GM18517 (cell line): ENCODE data around the gene TENM4.

ENCODE experiments used
- ATAC-seq: cut with Tn5 transposase; IDR thresholded peaks from one replicate; pipeline ENCODE4 v1.9.1; 2021; ENCODE audit warnings: mild to moderate bottlenecking, moderate library complexity; ENCODE audit not compliant: unreplicated experiment

The TENM4 gene

DNA sequence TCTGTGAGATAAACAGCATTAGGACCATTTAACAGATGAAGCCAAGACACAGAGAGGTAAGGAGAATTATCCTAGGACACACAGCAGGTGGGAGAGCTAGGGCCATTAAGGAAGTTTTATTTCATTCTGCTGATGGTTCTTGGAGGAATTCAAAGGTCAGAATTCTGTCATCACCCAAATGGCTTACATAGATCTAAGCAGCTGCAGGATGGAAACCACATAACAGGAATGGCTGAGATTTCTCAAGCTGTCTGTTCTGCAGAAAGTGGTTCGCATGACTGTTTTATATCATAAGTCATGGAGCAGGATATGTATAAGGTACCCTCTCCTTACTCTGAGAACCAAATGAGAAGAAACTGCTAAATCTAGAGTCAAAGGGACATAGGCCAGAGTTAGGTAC lies 702.9 kb downstream of the TENM4 start:
- ATAC-seq: no peak

DNA sequence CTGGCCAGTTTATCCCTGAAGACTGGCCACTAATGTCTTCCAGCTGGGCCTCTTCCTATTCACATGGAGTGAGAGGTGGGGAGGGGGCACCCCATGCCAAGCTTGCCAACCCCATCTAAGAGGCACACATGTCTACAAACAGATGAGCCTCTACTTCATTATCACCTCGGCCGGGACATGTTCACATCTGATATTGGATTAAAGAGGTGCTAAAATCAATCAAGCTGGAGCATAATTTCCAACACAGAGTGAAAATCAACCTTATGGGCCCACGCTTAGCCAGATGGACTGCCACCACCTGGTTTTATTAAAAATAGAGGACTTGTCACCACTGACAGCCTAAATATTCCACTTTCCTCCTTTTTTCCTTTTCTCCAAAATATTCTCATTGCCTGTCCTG lies 703.5 kb downstream of the TENM4 start:
- ATAC-seq: no peak

DNA sequence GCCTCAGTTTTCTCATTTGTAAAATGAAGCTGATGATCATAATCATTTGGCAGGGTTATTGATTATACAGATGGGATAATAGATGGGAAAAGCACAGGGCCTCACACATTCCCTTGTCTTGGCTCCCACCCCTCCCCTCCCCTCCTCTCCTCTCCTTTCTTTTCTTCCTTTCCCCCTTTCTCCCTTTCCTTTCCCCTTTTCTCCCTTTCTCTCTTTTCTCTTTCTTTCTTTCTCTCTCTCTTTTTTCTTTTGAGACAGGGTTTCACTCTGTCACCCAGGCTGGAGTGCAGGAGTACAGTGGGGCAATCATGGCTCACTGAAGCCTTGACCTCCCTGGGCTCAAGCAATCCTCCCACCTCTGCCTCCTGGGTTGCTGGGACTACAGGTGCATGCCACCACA lies 705.1 kb downstream of the TENM4 start:
- no peak for ATAC-seq

DNA sequence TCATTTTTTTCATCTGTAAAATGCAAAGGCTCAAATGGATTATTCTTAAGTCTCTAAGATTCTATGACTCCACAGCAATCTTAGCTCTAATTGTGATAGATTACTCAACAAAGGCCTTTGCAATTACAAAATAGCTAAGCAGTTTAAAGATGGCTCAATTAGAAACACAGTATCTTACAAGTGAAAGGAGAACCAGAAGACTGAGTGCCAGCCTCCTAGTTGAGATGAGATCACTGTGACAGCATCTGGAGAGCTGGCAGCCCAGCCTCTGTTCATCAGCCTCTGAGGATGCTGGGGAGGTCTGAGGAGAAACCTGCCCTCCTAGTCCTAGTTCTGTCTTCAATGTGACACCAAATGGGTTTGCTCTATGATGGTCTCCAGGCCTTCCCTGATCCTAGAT lies 707.8 kb downstream of the TENM4 start:
- ATAC-seq: no peak

DNA sequence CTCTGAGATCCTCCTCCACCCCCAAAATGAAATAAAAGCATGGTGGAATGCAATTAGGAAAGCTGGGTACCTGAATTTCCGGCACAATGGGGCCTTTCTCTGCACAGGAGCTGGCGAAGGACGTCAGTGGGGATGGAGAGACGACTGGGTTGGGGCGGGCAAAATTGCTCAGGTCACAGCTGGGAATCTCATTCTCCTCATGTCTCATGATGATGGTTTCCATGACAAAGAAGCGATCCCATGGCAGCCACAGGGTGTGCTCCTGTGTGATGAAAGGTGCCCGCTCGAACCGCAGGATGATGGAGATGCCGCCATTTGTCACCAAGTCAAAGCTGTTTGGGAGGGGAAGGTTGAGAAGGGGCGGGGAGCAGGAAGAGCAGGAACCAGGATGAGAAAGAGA lies 708.6 kb downstream of the TENM4 start:
- ATAC-seq: no peak

DNA sequence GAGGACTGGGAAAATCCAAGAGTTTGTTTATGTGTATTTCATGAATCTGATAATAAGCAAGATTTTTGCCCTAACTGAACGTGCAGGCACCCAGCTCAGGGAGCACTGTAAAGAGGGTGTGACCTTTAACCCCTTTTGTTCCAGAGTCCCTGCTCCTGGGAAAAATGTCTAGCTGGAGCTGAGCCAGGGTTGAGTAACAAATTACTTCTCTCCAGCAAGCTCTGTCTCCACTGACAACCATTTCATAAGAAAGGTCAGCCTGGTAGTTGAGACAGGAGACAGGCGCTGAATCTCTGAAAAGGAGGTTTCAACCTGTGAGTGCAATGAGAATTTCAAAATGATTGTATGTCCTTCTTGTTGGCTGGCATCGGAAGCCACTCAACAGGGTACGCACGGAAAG lies 709.8 kb downstream of the TENM4 start:
- no peak for ATAC-seq

DNA sequence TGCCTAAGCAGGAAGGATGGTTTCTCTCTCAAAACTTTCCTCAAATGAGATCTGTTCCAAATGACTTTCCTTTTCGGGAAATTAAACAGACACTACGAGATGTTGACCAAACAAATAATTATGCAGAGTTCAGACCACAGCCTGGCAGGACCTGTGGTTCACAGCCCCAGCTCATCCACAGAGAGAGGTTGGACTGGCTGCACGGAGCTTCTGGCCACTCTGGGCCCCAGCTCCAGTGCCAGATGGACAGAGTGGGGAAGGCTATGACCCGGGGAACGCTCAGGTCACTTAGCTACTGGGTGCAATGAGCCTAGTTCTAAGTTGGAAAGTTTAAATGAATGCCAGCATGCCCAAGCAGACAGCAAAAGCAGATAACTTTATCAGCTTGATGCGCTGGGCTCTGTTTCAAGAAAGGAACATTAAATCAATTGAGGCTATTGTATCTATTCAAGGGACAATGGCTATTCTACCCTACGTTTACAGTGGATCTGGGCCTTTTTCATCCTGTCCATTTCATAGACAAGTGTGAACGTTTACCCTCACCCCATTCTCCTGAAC lies 710.5 kb downstream of the TENM4 start:
- no peak for ATAC-seq

DNA sequence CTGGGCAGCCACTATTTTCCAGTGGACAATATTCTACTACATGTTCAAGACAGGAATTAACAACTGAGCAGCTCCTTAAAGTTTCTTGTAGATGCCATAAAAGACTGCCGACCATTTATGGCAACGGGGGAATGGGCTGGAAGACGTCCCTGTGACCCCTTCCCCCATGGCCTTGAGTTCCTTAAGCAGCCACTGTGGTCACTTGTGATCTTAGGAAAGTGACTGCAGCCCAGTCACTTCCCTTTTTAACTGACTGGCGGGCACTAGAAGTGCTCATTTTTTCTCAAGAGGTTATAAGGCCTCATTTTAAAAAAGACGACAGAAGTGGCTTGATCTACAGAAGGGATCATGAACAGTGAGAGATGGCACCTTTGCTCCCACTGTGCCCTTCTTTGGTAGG lies 713.0 kb downstream of the TENM4 start:
- no peak for ATAC-seq

DNA sequence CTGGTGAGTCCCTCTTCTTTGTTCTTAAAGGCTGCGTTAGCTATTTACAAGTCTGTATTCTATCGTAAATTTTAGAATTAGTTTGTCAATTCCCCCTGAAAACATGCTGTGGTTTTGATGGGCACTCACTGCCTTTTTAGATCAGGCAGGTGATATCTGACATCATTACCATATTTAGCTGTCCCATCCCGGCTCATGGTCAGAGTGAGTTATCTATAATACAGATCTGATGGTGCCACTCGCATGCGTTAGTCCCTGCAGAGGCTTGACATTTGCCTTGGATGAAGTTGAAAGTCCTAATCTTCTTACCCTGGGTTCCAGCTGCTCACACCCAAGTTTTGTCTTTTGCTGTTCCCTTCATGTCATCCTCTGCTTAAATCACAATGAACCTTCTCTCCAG lies 715.6 kb downstream of the TENM4 start:
- no peak for ATAC-seq

DNA sequence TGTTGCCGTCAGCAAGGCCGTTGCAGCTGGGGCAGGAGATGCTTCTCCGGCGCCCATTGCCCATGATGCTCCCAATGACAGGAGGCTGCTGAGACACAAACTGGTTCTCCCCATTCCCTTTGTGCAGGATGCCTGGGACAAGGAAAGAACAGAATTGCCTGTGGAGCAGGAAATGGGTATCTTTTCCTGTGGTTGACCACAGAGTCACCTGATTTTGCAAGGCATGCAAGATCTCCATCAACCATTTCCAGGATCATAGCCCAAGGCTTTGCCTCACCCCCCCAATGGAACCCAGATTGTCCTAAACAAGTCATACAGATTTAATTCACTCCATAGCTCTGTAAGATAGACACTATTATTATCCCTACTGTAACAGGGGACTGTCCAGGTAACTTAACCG lies 718.0 kb downstream of the TENM4 start:
- ATAC-seq: no peak

DNA sequence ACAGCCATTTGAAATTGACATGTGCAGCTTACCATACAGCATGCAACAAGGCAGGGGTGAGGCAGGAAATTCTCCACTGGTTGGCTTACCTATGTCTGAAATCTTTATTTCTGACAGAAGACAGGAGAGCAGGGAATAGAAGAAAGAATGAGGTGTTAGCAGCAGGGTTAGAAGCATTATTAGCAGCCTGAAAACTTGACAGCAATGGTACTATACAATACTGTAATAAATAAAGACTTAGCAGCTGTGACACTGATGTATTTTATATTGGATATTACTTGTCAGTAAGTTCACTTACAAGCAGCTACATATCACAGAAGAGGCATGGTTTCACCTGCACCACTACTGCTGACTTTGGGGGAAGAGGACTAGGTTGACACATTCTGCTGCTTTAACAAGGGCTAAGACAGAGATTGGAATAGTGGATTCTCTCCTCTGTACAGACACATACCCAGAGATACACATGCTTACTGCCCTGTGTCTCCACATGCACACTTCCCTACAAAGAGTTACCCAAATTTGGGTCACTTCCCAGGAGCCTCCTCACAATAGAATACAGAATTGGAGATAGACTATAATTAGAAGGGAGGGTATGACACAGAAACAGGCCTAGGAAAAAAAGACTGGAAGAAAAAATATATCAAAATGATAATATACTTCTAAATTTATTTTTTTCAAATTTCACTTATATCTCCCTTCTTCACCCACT lies 720.4 kb downstream of the TENM4 start:
- no peak for ATAC-seq

DNA sequence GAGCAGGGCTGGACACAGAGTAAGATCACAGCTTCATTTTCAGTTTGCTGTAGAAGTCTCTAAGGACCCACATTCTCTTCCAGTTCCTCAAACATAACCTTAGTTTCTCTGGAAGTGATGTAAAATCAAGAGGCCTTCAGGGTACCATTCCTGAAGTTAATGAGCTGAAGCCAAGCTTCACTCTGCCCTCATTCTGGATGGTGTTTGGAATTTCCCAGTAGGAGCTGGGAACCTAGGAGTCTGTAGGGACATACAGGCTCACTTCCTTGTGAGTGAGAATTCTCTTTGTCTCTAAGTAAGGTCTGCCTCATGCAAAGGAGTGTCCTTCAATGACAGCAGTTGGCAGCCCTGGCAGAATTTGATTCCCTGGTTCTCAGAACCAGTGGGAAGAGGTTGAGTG lies 723.8 kb downstream of the TENM4 start:
- ATAC-seq: no peak

DNA sequence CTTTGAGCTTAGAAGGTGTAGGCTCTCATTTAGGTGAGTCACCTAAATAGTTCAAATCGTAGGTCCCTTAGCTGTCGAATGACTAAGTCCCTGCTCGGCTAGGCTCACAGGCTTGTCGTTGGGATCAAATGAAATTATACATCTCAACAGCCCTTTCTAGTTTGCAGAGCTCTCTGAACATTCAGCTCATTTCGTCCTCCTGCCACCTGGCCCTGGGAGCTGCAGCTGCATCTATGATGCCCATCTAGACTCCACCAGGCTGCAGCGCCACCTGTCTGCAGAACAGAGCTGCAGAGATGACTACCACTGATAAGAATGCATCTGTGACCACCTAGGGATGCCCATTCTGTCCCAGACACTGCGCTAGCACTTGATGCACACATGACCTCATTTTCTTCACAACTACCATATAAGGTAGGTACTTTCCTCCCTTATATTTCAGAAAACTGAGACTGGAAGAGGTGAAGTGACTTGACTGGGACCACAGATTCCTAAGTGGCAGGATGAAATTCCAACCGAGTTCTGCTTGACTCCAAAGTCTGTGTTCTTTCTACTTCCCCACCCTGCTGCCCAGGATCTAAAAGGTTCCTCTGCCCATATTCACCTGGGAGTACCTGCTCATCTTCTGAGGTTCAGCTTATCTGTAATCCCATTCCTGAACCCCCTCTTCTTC lies 725.1 kb downstream of the TENM4 start:
- no peak for ATAC-seq

DNA sequence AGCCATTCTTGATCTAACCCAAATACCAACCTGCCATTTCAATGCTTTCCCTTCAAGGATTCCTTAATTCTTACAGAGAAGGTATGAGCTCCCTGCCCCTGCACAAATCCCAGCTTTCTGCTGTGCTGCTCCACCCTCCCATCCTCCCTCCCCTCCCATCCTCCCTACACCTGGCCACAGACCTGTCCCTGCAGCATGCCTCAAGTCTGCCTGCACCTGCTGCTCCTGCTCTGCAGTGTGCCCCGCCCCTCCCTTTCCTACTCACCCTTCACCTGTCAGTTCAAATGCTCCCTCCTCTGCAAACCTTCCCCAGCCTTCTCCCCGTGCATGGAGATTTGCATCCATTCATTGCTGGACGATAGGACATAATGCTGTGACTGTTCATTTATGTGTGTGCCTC lies 726.3 kb downstream of the TENM4 start:
- no peak for ATAC-seq

DNA sequence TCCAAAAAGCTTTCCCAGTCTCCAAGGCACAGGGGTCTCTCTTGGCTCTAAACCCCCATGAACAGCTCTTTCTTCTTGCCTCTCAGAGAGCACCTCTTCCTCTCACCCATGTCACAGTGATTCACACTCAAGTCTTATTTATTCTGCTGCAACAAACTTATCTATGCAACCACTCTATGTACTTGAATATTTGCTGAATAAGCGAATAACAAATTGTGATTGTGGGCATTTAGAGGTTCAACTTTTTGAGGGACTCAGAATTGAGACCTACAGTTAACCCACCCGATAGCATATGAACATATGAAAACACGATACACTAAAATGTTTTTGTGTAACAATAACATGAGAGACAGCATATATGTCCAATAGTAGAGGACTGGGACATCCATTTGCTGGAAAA lies 729.1 kb downstream of the TENM4 start:
- ATAC-seq: no peak

DNA sequence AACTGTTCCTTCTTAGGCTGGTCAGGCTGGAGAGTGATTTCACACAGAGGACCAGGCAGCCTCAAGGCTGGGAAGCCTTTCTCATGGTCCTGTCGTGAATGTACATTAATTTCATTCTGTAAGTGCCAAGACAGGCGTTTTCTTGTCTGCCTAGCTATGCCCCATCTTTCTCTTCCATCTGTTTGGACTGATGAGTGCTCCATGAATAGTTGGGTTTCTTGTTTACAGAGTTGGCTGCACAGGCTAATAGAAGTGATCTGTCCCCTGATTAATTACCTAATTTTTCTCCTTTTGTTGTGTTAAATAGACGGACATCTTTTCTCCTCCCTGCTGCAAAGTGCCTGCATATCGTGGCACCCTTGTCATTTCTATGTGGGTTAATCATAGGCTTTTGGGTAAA lies 730.4 kb downstream of the TENM4 start:
- ATAC-seq: no peak

DNA sequence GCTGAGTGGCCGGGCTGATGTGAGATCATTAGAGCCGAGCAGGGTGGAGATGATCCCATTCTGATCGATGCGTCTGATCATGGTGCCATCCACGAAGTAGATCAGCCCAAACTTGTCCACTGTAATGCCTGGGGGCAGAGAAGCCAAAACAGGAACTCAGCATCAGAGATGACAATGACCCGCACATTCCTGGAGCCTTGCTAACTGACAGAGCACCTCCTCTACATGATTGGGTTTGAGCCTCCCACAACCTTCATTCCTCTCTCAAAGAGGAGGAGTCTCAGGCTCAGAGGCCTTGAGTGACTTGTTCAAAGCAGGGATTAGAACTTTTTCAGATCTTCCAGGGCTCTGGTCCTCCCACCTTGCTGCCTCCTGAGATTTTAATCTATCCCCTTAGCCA lies 732.4 kb downstream of the TENM4 start:
- no peak for ATAC-seq

DNA sequence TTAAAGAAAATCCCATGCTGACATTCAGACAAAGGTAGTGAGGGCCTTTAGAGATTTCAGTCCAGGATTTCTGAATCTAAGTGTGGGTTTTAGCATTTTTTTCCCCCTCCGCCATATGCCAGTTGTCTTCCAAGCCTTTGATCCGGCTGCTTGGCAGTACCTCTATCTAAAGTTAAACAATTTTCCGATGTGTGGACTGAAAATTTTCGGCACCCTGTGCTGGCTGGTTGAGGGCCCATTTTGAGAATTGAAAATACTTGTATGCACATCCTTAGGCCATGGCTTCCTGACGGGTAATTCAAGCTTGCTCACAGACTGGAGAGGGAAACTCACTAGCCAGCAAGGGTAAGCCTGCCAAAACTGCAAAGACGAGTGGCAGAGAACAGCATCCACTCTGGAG lies 734.3 kb downstream of the TENM4 start:
- ATAC-seq: no peak

DNA sequence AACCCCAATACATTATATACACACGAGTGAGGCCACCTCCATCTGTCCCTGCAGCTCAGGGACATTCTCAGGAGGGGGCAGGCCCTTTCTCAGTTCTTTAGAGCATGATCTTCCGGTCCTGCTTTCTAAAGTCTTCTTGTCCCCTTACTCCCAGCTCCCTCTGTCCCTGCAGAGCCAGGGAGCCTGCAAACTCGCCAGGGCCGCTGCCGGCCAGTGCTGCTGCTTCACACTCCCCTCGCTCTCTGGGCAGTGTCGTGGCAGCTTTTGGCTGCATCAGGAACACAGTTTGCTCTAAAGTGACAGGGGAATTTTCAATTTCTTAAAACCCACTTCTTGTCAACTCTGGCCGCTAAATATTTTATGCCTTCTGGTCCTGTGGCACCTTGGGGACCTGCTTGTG lies 736.0 kb downstream of the TENM4 start:
- ATAC-seq: no peak

DNA sequence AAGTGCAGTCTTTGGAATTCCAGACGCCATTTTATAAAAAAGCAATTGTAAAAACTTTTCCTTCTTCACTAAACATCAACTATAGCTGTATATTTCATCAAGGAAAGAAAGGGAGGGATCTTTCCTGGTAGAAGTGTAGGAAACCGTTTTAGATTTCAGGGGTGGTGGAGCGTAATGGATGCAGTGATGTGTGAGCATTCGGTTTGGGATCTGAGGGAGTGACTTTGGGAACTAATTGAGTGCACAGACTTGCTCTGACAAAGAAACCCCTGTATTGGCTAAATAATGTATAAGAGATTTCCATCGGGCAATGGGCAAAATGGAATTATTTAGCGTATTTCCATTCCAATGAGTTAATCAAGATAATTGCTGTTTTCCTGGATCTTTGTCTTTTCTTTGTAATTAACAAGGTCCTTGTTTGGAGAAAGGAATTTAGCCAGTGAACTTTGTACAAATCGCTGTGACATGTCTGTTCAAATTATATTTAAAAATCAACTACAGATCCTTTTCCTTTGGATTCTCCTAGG lies 741.2 kb downstream of the TENM4 start:
- ATAC-seq: no peak

DNA sequence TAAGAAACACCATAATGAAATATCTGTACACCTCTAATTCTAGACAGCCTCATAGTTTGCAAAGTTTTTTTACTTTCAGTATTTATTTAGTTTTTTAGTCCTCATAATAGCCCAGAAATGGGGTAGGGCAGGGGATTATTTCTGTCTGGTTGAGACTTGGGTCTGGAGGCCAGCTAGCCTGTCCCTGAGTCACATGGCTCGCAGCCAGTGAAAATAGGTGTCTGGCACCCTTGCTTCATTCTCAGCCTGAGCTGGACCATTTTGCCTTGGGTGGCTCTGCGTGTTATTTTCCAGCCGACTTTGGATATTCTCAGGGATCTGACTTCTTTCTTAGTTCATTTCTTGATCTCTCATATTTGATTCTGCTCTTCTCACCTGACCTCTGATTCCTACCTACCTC lies 742.2 kb downstream of the TENM4 start:
- no peak for ATAC-seq

DNA sequence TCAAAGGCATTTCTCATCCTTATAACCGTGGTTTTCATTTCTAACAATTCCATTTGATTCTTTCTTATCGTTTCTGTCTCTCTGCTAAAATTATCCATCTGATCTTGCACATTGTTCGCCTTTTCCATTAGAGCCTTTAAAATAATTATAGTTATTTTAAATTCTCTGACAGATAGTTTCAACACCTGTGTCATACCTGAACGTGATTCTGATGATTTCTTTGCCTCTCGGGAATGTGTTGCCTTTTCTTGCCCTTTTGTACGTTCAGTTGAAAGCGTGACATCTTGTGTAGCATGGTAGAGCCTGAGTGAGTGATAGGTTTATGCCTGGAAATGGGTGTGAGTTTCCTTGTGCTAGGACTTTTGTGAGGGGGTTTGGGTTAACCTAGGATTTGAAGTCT lies 744.7 kb downstream of the TENM4 start:
- ATAC-seq: no peak
